NOMO-1 treated with DMSO at 0.1 percent for 48 hours (cell line): ENCODE data around the gene TUBGCP6.

Source experiments
- DNase-seq: peaks from one replicate; lab custom pipeline; 2025; ENCODE audit not compliant: unreplicated experiment; lab: John Stamatoyannopoulos, UW

TUBGCP6 gene

GRCh38 chr22:50229370-50229769 lies 15.5 kb downstream of the TUBGCP6 start:
- no peak for DNase-seq

- no peak for DNase-seq
These were observed 16.5 kb downstream of the TUBGCP6 start for GRCh38 chr22:50228366-50228765.

- DNase-seq = no peak
These were observed 17.1 kb downstream of the TUBGCP6 start for GRCh38 chr22:50227579-50228215.

- no peak for DNase-seq
These were observed 18.0 kb downstream of the TUBGCP6 start for GRCh38 chr22:50226875-50227165.

GRCh38 chr22:50226063-50226874 lies 18.6 kb downstream of the TUBGCP6 start:
- no peak for DNase-seq

- no peak for DNase-seq
These were observed 19.4 kb downstream of the TUBGCP6 start for GRCh38 chr22:50225200-50225969.

GRCh38 chr22:50224071-50224470 lies 20.8 kb downstream of the TUBGCP6 start:
- DNase-seq = no peak

GRCh38 chr22:50222508-50222907 lies 22.3 kb downstream of the TUBGCP6 start:
- no peak for DNase-seq

- no peak for DNase-seq
These were observed 23.2 kb downstream of the TUBGCP6 start for GRCh38 chr22:50221410-50222300.

GRCh38 chr22:50220603-50221409 lies 24.0 kb downstream of the TUBGCP6 start:
- no peak for DNase-seq

- no peak for DNase-seq
These were observed 24.8 kb downstream of the TUBGCP6 start for GRCh38 chr22:50219800-50220602.

GRCh38 chr22:50218996-50219727 lies 25.7 kb downstream of the TUBGCP6 start:
- DNase-seq = no peak

- DNase-seq = no peak
These were observed 26.4 kb downstream of the TUBGCP6 start for GRCh38 chr22:50218153-50218995.

- no peak for DNase-seq
These were observed 27.2 kb downstream of the TUBGCP6 start for GRCh38 chr22:50217543-50218152.

GRCh38 chr22:50216684-50217520 lies 27.9 kb downstream of the TUBGCP6 start:
- no peak for DNase-seq

GRCh38 chr22:50216055-50216683 lies 28.7 kb downstream of the TUBGCP6 start:
- no peak for DNase-seq
